Urothelium cell line (cell line): Measurements from ENCODE around the gene SPINT4.
A peak's percentile ranks its signal among the peaks of the same experiment; 100 is the strongest.
"Not testable (repeated sequence)": the region's sequence is repeated elsewhere in the genome, so short reads cannot be mapped to it uniquely, and the experiment has no call there.

Experiments used
- DNase-seq: peaks from one replicate; pipeline ENCODE4 v3.0.0; 2011; ENCODE audit warnings: low spot score, mixed read lengths
- FAIRE-seq: peaks from 2 replicates; lab custom pipeline; 2011; peaks lifted over from hg19 to GRCh38; lab: Jason Lieb, UNC

SPINT4 gene

GRCh38 chr20:45764618-45765282 lies 42.6 kb downstream of the SPINT4 start:
- not testable (repeated sequence) for DNase-seq, FAIRE-seq

- no peak for FAIRE-seq
- no peak for DNase-seq
Measured at GRCh38 chr20:45765307-45765875, 43.2 kb downstream of the SPINT4 start.

- FAIRE-seq (no peak), DNase-seq (no peak)
Measured at GRCh38 chr20:45765980-45766379, 43.8 kb downstream of the SPINT4 start.

- FAIRE-seq (no peak), DNase-seq (no peak)
Measured at GRCh38 chr20:45768479-45768878, 46.3 kb downstream of the SPINT4 start.

GRCh38 chr20:45771182-45771759 lies 49.1 kb downstream of the SPINT4 start:
- DNase-seq, result peak; percentile 78
- no peak for FAIRE-seq

- FAIRE-seq (no peak), DNase-seq (no peak)
Measured at GRCh38 chr20:45772693-45773092, 50.5 kb downstream of the SPINT4 start.

GRCh38 chr20:45774945-45775344 lies 52.8 kb downstream of the SPINT4 start:
- no peak for FAIRE-seq

GRCh38 chr20:45775411-45775810 lies 53.3 kb downstream of the SPINT4 start:
- DNase-seq (no peak), FAIRE-seq (peak; percentile 5)

More at GRCh38 chr20:45774945-45775344, 52.8 kb downstream of the SPINT4 start:
- no peak for DNase-seq
